B cell (primary cell): ENCODE data around the gene IL11. TPM values are rescaled to one million over a fixed set of nuclear protein-coding genes. Genes with fewer than 3 reads are reported as not detected.

Experiments
- ATAC-seq: fragments of 200-7000 bp; cut with Tn5 transposase; one replicate; pipeline ENCODE4 v1.10.0; 2021; ENCODE audit warnings: low read depth, mild to moderate bottlenecking, moderate number of reproducible peaks, moderate library complexity
- CTCF ChIA-PET: fragments of 350-600 bp; sonication (Branson Sonifier 250); formaldehyde crosslinking; loops from one replicate; lab custom pipeline; 2021; ENCODE audit warnings: antibody characterized with exemption, inconsistent platforms; lab: Charles Lee
- POLR2A ChIA-PET: fragments of 350-600 bp; sonication (Branson Sonifier 250); formaldehyde crosslinking; loops from one replicate; lab custom pipeline; 2021; ENCODE audit warnings: antibody characterized with exemption; lab: Charles Lee
- DNase-seq: peaks from one replicate; pipeline ENCODE4 v3.0.0; 2013
- H2AFZ ChIP-seq: 2 replicates; pipeline ENCODE4 v1.6.1; 2012; ENCODE audit warnings: mild to moderate bottlenecking, low read depth, low read length; ENCODE audit not compliant: insufficient read depth, poor library complexity, severe bottlenecking
- H3K27ac ChIP-seq, 2 donors: 1 replicate in 1 of 2; 2 replicates in 1 of 2; pipeline ENCODE4 v1.5.1; 2012 to 2013; ENCODE audit warnings: low read length in 2 of 2, mild to moderate bottlenecking in 2 of 2, moderate library complexity in 1 of 2
- H3K27me3 ChIP-seq, 4 experiments: fragments of 200-600 bp in 1 of 4; sonication (generic) in 1 of 4; replicated peaks in 1 of 4; 1 replicate in 2 of 4; 2 replicates in 2 of 4; pipeline versions ENCODE4 v1.6.1 to v1.7.0; 2013 to 2016; ENCODE audit warnings: low read length in 3 of 4, mild to moderate bottlenecking in 2 of 4, mixed read lengths in 1 of 4, moderate library complexity in 1 of 4; ENCODE audit not compliant: insufficient read depth in 4 of 4, control insufficient read depth in 3 of 4; ENCODE audit errors: control extremely low read depth in 1 of 4
- H3K36me3 ChIP-seq, 2 experiments: replicated peaks in 1 of 2; 1 replicate in 1 of 2; 2 replicates in 1 of 2; pipeline versions ENCODE4 v1.6.1 to v1.7.1; 2013; ENCODE audit warnings: low read length in 1 of 2; ENCODE audit not compliant: insufficient read depth in 2 of 2, control insufficient read depth in 1 of 2; ENCODE audit errors: control extremely low read depth in 1 of 2, extremely low read depth in 1 of 2
- H3K4me1 ChIP-seq, 2 donors: fragments of 200-600 bp in 1 of 2; sonication (generic) in 1 of 2; 1 replicate in 1 of 2; 2 replicates in 1 of 2; pipeline versions ENCODE4 v1.5.1 to v1.6.1; 2013 to 2017; ENCODE audit warnings: low read length in 2 of 2; ENCODE audit not compliant: control insufficient read depth in 2 of 2, insufficient read depth in 2 of 2
- H3K4me2 ChIP-seq: replicated peaks from 2 replicates; pipeline ENCODE3; 2012; ENCODE audit warnings: mild to moderate bottlenecking, low read depth, low read length; ENCODE audit not compliant: poor library complexity, severe bottlenecking
- H3K4me3 ChIP-seq, 5 experiments: fragments of 200-600 bp in 1 of 5; sonication (generic) in 1 of 5; 1 replicate in 3 of 5; 2 replicates in 2 of 5; pipeline versions ENCODE4 v1.5.1 to v1.7.0; 2011 to 2016; ENCODE audit warnings: low read length in 4 of 5, mild to moderate bottlenecking in 4 of 5, low read depth in 2 of 5, control low read depth in 1 of 5, moderate library complexity in 1 of 5; ENCODE audit not compliant: insufficient read depth in 1 of 5; ENCODE audit errors: control extremely low read depth in 1 of 5, extremely low read depth in 1 of 5
- H3K79me2 ChIP-seq: fragments of 200-600 bp; sonication (generic); one replicate; pipeline ENCODE4 v1.6.0; 2016; ENCODE audit warnings: low read length; ENCODE audit not compliant: control insufficient read depth, insufficient read depth
- H3K9ac ChIP-seq: fragments of 200-600 bp; sonication (generic); 2 replicates; pipeline ENCODE4 v1.6.1; 2017; ENCODE audit warnings: mild to moderate bottlenecking, low read length, moderate library complexity
- H3K9me3 ChIP-seq, 3 donors: one replicate each; pipeline versions ENCODE4 v1.6.1 to v1.7.1; 2013; ENCODE audit warnings: low read length in 2 of 3; ENCODE audit not compliant: control insufficient read depth in 2 of 3, insufficient read depth in 1 of 3; ENCODE audit errors: control extremely low read depth in 1 of 3
- H4K20me1 ChIP-seq: 2 replicates; pipeline ENCODE4 v1.6.0; 2012; ENCODE audit warnings: mild to moderate bottlenecking, low read length; ENCODE audit not compliant: insufficient read depth, control insufficient read depth, poor library complexity, severe bottlenecking
- H3K27ac Mint-ChIP-seq: one replicate; pipeline ENCODE4 v1.8.0; 2021; ENCODE audit warnings: mixed read lengths
- H3K27me3 Mint-ChIP-seq: one replicate; pipeline ENCODE4 v1.8.0; 2021; ENCODE audit warnings: mixed read lengths
- H3K4me1 Mint-ChIP-seq: one replicate; pipeline ENCODE4 v1.8.0; 2021; ENCODE audit warnings: mixed read lengths
- H3K4me3 Mint-ChIP-seq: one replicate; pipeline ENCODE4 v1.8.0; 2021; ENCODE audit warnings: mixed read lengths
- H3K9me3 Mint-ChIP-seq: one replicate; pipeline ENCODE4 v1.8.0; 2022; ENCODE audit warnings: mixed read lengths; ENCODE audit not compliant: insufficient read depth
- CTCF ChIP-seq: fragments of 200-600 bp; IDR thresholded peaks from one replicate; pipeline ENCODE4 v1.8.0; 2022; ENCODE audit warnings: antibody characterized with exemption, mild to moderate bottlenecking
- EZH2 ChIP-seq: IDR thresholded peaks from 2 replicates; pipeline ENCODE4 v1.6.1; 2012; ENCODE audit warnings: borderline replicate concordance, low read depth, mild to moderate bottlenecking, moderate library complexity, low read length; ENCODE audit not compliant: insufficient read depth, poor library complexity, severe bottlenecking
- WGBS: methylation state at CpG from one replicate; pipeline ENCODE4 v1.1.5; 2013; ENCODE audit warnings: missing lambda C conversion rate; ENCODE audit not compliant: insufficient coverage; 5-methylcytosine and 5-hydroxymethylcytosine counted together
- intact Hi-C: fragments of 100-400 bp; cut with micrococcal nuclease; formaldehyde crosslinking; loops from one replicate; pipeline ENCODE4 v1.10.0; 2022
- polyA plus RNA-seq: library from polyadenylated mRNA; depleted of rRNA; stranded (reverse); fragments of >200 nt; gene quantifications from 2 replicates; pipeline ENCODE4 v1.2.3, GENCODE V29; 2012
- total RNA-seq, 2 donors: library from RNA; stranded (reverse); fragments of 120-200 nt in 1 of 2; gene quantifications; 1 replicate in 1 of 2; 2 replicates in 1 of 2; pipeline versions ENCODE4 v1.2.3 to v1.2.4, GENCODE V29; 2013 to 2022

The IL11 gene
- total and polyA plus RNA-seq, 2 donors (not counting 1 experiment from before 2014, with no cell fraction given), result not detected

GRCh38 chr19:55319785-55320184 lies 50.5 kb downstream of the IL11 start:
- CTCF ChIA-PET, result no interaction called here
- Histone ChIP-seq H3K79me2 (no peaks in the 10 kb centered on the region), H3K4me2 (no peak overlapping the region), H3K27ac (no peak overlapping the region), H3K9me3 (peaks cover 0 to 3% (median 0%) of the 10 kb centered on the region in 3 donors), H3K4me1 (peaks cover 0 to under 1% of the 10 kb centered on the region in 2 donors), H3K4me3 (no peak overlapping the region), H3K36me3 (no peaks in the 10 kb centered on the region), H4K20me1 (no peaks in the 10 kb centered on the region), H3K27me3 (peaks cover 0 to 8% (median under 1%) of the 10 kb centered on the region in 4 experiments), H2AFZ (no peak overlapping the region), H3K9ac (no peak overlapping the region)
- no peak for TF ChIP-seq CTCF
- TF ChIP-seq EZH2, result no peak
- intact Hi-C loops, result no loop called here
- H3K9me3 Mint-ChIP-seq, result no peaks in the 10 kb centered on the region
- POLR2A ChIA-PET, result no interaction called here
- no peak for ATAC-seq
- DNase-seq, result no peak
- no peaks in the 10 kb centered on the region for H3K4me1 Mint-ChIP-seq
- peaks cover 16% of the 10 kb centered on the region for H3K27me3 Mint-ChIP-seq
- H3K27ac Mint-ChIP-seq, result no peak overlapping the region
- H3K4me3 Mint-ChIP-seq, result no peak overlapping the region
- WGBS, result 88% methylated on average over 21 of the region's 21 CpGs

GRCh38 chr19:55316646-55317045 lies 53.6 kb downstream of the IL11 start:
- Histone ChIP-seq H4K20me1 (no peaks in the 10 kb centered on the region), H3K79me2 (no peaks in the 10 kb centered on the region), H3K27me3 (peaks cover 0 to 4% (median 0%) of the 10 kb centered on the region in 4 experiments), H3K4me1 (no peaks in the 10 kb centered on the region), H3K27ac (no peak overlapping the region), H2AFZ (no peak overlapping the region), H3K4me2 (no peak overlapping the region), H3K4me3 (no peak overlapping the region), H3K36me3 (no peaks in the 10 kb centered on the region), H3K9ac (no peak overlapping the region), H3K9me3 (no peaks in the 10 kb centered on the region)
- CTCF ChIA-PET, result no interaction called here
- Mint-ChIP-seq H3K27me3 (peaks cover 1% of the 10 kb centered on the region), H3K27ac (no peak overlapping the region), H3K4me3 (no peak overlapping the region), H3K9me3 (no peaks in the 10 kb centered on the region), H3K4me1 (no peaks in the 10 kb centered on the region)
- no peak for TF ChIP-seq EZH2
- TF ChIP-seq CTCF, result no peak
- POLR2A ChIA-PET, result no interaction called here
- intact Hi-C loops, result no loop called here
- no peak for ATAC-seq
- DNase-seq, result no peak
- WGBS, result 91% methylated on average over 7 of the region's 8 CpGs
